ENCODE results near the gene U2SURP.

Gene U2SURP

GRCh38 chr3:143054011-143054410 lies 52.6 kb downstream of the U2SURP start:
- DNase-seq (ENCODE audit: low read depth), result no peak
- no peak for TF ChIP-seq CTCF (IDR thresholded peaks at IDR 0.05; ENCODE audit: insufficient read depth, low read depth, low read length, missing control alignments)
- no peak overlapping the region for H3K4me3 ChIP-seq (ENCODE audit: low read depth, low read length)

- DNase-seq (ENCODE audit: low read depth), result no peak
- no peak overlapping the region for H3K4me3 ChIP-seq (ENCODE audit: low read depth, low read length)
- no peak for TF ChIP-seq CTCF (IDR thresholded peaks at IDR 0.05; ENCODE audit: insufficient read depth, low read depth, low read length, missing control alignments)
These were observed 55.0 kb downstream of the U2SURP start for GRCh38 chr3:143056372-143056771.

GRCh38 chr3:143060906-143061305 lies 59.5 kb downstream of the U2SURP start:
- peak; percentile 76 for DNase-seq (ENCODE audit: low read depth)
- H3K4me3 ChIP-seq (ENCODE audit: low read depth, low read length), result no peak overlapping the region
- no peak for TF ChIP-seq CTCF (IDR thresholded peaks at IDR 0.05; ENCODE audit: insufficient read depth, low read depth, low read length, missing control alignments)

- no peak for DNase-seq (ENCODE audit: low read depth)
- TF ChIP-seq CTCF (IDR thresholded peaks at IDR 0.05; ENCODE audit: insufficient read depth, low read depth, low read length, missing control alignments), result no peak
These were observed 61.6 kb downstream of the U2SURP start for GRCh38 chr3:143063018-143063417.

GRCh38 chr3:143064777-143065176 lies 63.4 kb downstream of the U2SURP start:
- no peak for TF ChIP-seq CTCF (IDR thresholded peaks at IDR 0.05; ENCODE audit: insufficient read depth, low read depth, low read length, missing control alignments)
- H3K4me3 ChIP-seq (ENCODE audit: low read depth, low read length), result no peak overlapping the region
- no peak for DNase-seq (ENCODE audit: low read depth)

More at GRCh38 chr3:143063018-143063417, 61.6 kb downstream of the U2SURP start:
- H3K4me3 ChIP-seq (ENCODE audit: low read depth, low read length), result no peak overlapping the region

- no peak overlapping the region for H3K4me3 ChIP-seq (ENCODE audit: low read depth, low read length)
- TF ChIP-seq CTCF (IDR thresholded peaks at IDR 0.05; ENCODE audit: insufficient read depth, low read depth, low read length, missing control alignments), result no peak
- DNase-seq (ENCODE audit: low read depth), result no peak
These were observed 64.0 kb downstream of the U2SURP start for GRCh38 chr3:143065364-143065763.

GRCh38 chr3:143066033-143066432 lies 64.7 kb downstream of the U2SURP start:
- no peak for TF ChIP-seq CTCF (IDR thresholded peaks at IDR 0.05; ENCODE audit: insufficient read depth, low read depth, low read length, missing control alignments)
- H3K4me3 ChIP-seq (ENCODE audit: low read depth, low read length), result no peak overlapping the region
- no peak for DNase-seq (ENCODE audit: low read depth)
